IMR-90 (cell line): ENCODE data around the gene TTC9. TPM values are rescaled to one million over a fixed set of nuclear protein-coding genes. Genes with fewer than 3 reads are reported as not detected.

ENCODE experiments used
- ATAC-seq: fragments of 200-7000 bp; cut with Tn5 transposase; 2 replicates; pipeline ENCODE4 v1.9.1; 2020; ENCODE audit warnings: low read depth, mild to moderate bottlenecking, moderate library complexity
- BruUV-seq: library from RNA; stranded (reverse); fragments of 400-500 nt; replicated peaks from 2 replicates; lab custom pipeline; 2021; lab: Mats Ljungman, UMichigan
- CTCF ChIA-PET: fragments of 300-600 bp; formaldehyde crosslinking; extraction: SDS; loops from one replicate; lab custom pipeline; 2021; ENCODE audit warnings: antibody characterized with exemption; lab: Yijun Ruan, JAX
- POLR2A ChIA-PET: fragments of 300-600 bp; sonication (Branson Sonifier 250); formaldehyde crosslinking; loops from one replicate; lab custom pipeline; 2022; ENCODE audit warnings: antibody characterized with exemption; ENCODE audit not compliant: unreplicated experiment; lab: Charles Lee
- DNase-seq: peaks from one replicate; pipeline ENCODE4 v3.0.0; 2013
- H2AFZ ChIP-seq: replicated peaks from 2 replicates; pipeline ENCODE3; 2013; ENCODE audit warnings: low read length, mild to moderate bottlenecking; ENCODE audit not compliant: poor library complexity
- H2AK5ac ChIP-seq: 2 replicates; pipeline ENCODE4 v1.6.1; 2013; ENCODE audit warnings: low read depth, low read length, inconsistent platforms
- H2AK9ac ChIP-seq: replicated peaks from 2 replicates; pipeline ENCODE3; 2013; ENCODE audit warnings: mild to moderate bottlenecking, low read depth, low read length, moderate library complexity; ENCODE audit not compliant: poor library complexity
- H2BK120ac ChIP-seq: 2 replicates; pipeline ENCODE4 v1.6.1; 2013; ENCODE audit warnings: low read depth, low read length, inconsistent platforms
- H2BK15ac ChIP-seq: 3 replicates; pipeline ENCODE4 v1.6.1; 2013; ENCODE audit warnings: low read depth, low read length, inconsistent platforms
- H2BK20ac ChIP-seq: 2 replicates; pipeline ENCODE4 v1.6.1; 2013; ENCODE audit warnings: low read depth, mild to moderate bottlenecking, inconsistent platforms, low read length, moderate library complexity
- H2BK5ac ChIP-seq: 2 replicates; pipeline ENCODE4 v1.6.1; 2013; ENCODE audit warnings: mild to moderate bottlenecking, low read depth, low read length, inconsistent platforms; ENCODE audit not compliant: poor library complexity, severe bottlenecking
- H3K14ac ChIP-seq: replicated peaks from 2 replicates; pipeline ENCODE4 v1.6.1; 2013; ENCODE audit warnings: low read depth, low read length, inconsistent platforms
- H3K18ac ChIP-seq: 2 replicates; pipeline ENCODE4 v1.6.1; 2013; ENCODE audit warnings: low read depth, low read length, control low read depth
- H3K23ac ChIP-seq: 2 replicates; pipeline ENCODE4 v1.6.1; 2013; ENCODE audit warnings: low read depth, low read length, inconsistent platforms
- H3K27ac ChIP-seq: 2 replicates; pipeline ENCODE4 v1.5.1; 2013; ENCODE audit warnings: mild to moderate bottlenecking, control low read depth, low read length; ENCODE audit not compliant: insufficient read depth
- H3K27me3 ChIP-seq: 2 replicates; pipeline ENCODE4 v1.6.1; 2013; ENCODE audit warnings: low read length; ENCODE audit not compliant: control insufficient read depth, insufficient read depth
- H3K36me3 ChIP-seq: 2 replicates; pipeline ENCODE4 v1.6.1; 2013; ENCODE audit warnings: low read length, mixed read lengths; ENCODE audit not compliant: control insufficient read depth, insufficient read depth
- H3K4ac ChIP-seq: 2 replicates; pipeline ENCODE4 v1.6.1; 2013; ENCODE audit warnings: low read depth, low read length, inconsistent platforms
- H3K4me1 ChIP-seq: 2 replicates; pipeline ENCODE4 v1.6.1; 2013; ENCODE audit warnings: low read length, mixed read lengths; ENCODE audit not compliant: control insufficient read depth, insufficient read depth
- H3K4me2 ChIP-seq: 2 replicates; pipeline ENCODE4 v1.6.1; 2013; ENCODE audit warnings: low read depth, mild to moderate bottlenecking, control low read depth, low read length, moderate library complexity
- H3K4me3 ChIP-seq: 2 replicates; pipeline ENCODE4 v1.5.1; 2013; ENCODE audit warnings: low read depth, mild to moderate bottlenecking, control low read depth, low read length, moderate library complexity; ENCODE audit not compliant: insufficient read depth
- H3K56ac ChIP-seq: 2 replicates; pipeline ENCODE4 v1.6.1; 2013; ENCODE audit warnings: low read length, inconsistent platforms; ENCODE audit not compliant: insufficient read depth; ENCODE audit errors: extremely low read depth
- H3K79me1 ChIP-seq, 2 experiments: 2 replicates each; pipeline ENCODE4 v1.6.1; 2013; ENCODE audit warnings: low read length in 2 of 2, inconsistent platforms in 1 of 2, low read depth in 1 of 2
- H3K9ac ChIP-seq: 2 replicates; pipeline ENCODE4 v1.6.1; 2013; ENCODE audit warnings: low read depth, low read length, control low read depth
- H3K9me1 ChIP-seq: 2 replicates; pipeline ENCODE4 v1.6.1; 2013; ENCODE audit warnings: low read length, inconsistent platforms; ENCODE audit not compliant: insufficient read depth
- H3K9me3 ChIP-seq: 2 replicates; pipeline ENCODE4 v1.6.1; 2013; ENCODE audit warnings: low read length; ENCODE audit not compliant: control insufficient read depth, insufficient read depth
- H4K20me1 ChIP-seq: 2 replicates; pipeline ENCODE4 v1.6.1; 2013; ENCODE audit warnings: low read length, inconsistent platforms; ENCODE audit not compliant: insufficient read depth
- H4K5ac ChIP-seq: 2 replicates; pipeline ENCODE4 v1.6.1; 2013; ENCODE audit warnings: mild to moderate bottlenecking, low read depth, low read length, control low read depth
- H4K8ac ChIP-seq, 2 experiments: 2 replicates each; pipeline ENCODE4 v1.6.1; 2013; ENCODE audit warnings: low read depth in 2 of 2, low read length in 2 of 2, control low read depth in 1 of 2, inconsistent platforms in 1 of 2
- H4K91ac ChIP-seq: 2 replicates; pipeline ENCODE4 v1.6.1; 2013; ENCODE audit warnings: low read depth, low read length, inconsistent platforms; ENCODE audit not compliant: insufficient read depth
- BHLHE40 ChIP-seq: fragments of 150-350 bp; IDR thresholded peaks from 2 replicates; pipeline ENCODE4 v1.6.1; 2016; ENCODE audit warnings: mild to moderate bottlenecking, low read depth, low read length
- CEBPB ChIP-seq: IDR thresholded peaks from 2 replicates; pipeline ENCODE4 v1.6.1; 2012; ENCODE audit warnings: low read depth, low read length, improper control_type of control experiment
- CHD1 ChIP-seq: IDR thresholded peaks from 2 replicates; pipeline ENCODE4 v1.6.1; 2012; ENCODE audit warnings: low read depth, low read length, improper control_type of control experiment
- CTCF ChIP-seq: conservative IDR thresholded peaks from 2 replicates; pipeline ENCODE4 v1.5.1; 2012; ENCODE audit warnings: mild to moderate bottlenecking, low read depth, low read length, improper control_type of control experiment
- ELK1 ChIP-seq: fragments of 150-350 bp; IDR thresholded peaks from 2 replicates; pipeline ENCODE4 v1.6.1; 2016; ENCODE audit warnings: low read depth, mild to moderate bottlenecking, low read length, moderate library complexity, borderline replicate concordance
- FOS ChIP-seq: fragments of 150-350 bp; IDR thresholded peaks from 2 replicates; pipeline ENCODE4 v1.6.1; 2016; ENCODE audit warnings: low read depth, low read length
- MAFK ChIP-seq: IDR thresholded peaks from 2 replicates; pipeline ENCODE4 v1.6.1; 2012; ENCODE audit warnings: low read depth, low read length, improper control_type of control experiment
- MAZ ChIP-seq: IDR thresholded peaks from 2 replicates; pipeline ENCODE4 v1.6.1; 2012; ENCODE audit warnings: low read depth, mild to moderate bottlenecking, low read length, improper control_type of control experiment, moderate library complexity, borderline replicate concordance
- MXI1 ChIP-seq: IDR thresholded peaks from 2 replicates; pipeline ENCODE4 v1.6.1; 2012; ENCODE audit warnings: low read depth, mild to moderate bottlenecking, low read length, moderate library complexity, borderline replicate concordance
- NFE2L2 ChIP-seq: fragments of 150-350 bp; IDR thresholded peaks from 2 replicates; pipeline ENCODE4 v1.6.1; 2016; ENCODE audit warnings: low read depth, mild to moderate bottlenecking, low read length
- RAD21 ChIP-seq: IDR thresholded peaks from 2 replicates; pipeline ENCODE4 v1.6.1; 2012; ENCODE audit warnings: low read length, improper control_type of control experiment
- RCOR1 ChIP-seq: IDR thresholded peaks from 2 replicates; pipeline ENCODE4 v1.6.1; 2012; ENCODE audit warnings: mild to moderate bottlenecking, low read length, improper control_type of control experiment; ENCODE audit not compliant: insufficient replicate concordance
- SMC3 ChIP-seq: fragments of 150-350 bp; IDR thresholded peaks from 2 replicates; pipeline ENCODE4 v1.6.1; 2016; ENCODE audit warnings: low read depth, mild to moderate bottlenecking, antibody characterized with exemption, low read length, moderate library complexity
- USF2 ChIP-seq: fragments of 150-350 bp; IDR thresholded peaks from 2 replicates; pipeline ENCODE4 v1.6.1; 2017; ENCODE audit warnings: mild to moderate bottlenecking, antibody characterized with exemption, low read length, low read depth
- WGBS, 2 experiments: methylation state at CpG; one replicate each; pipeline versions ENCODE4 v1.1.5 to v1.1.7; 2013; ENCODE audit warnings: missing lambda C conversion rate in 2 of 2; ENCODE audit not compliant: insufficient read length in 1 of 2; ENCODE audit errors: extremely low coverage in 2 of 2; 5-methylcytosine and 5-hydroxymethylcytosine counted together
- dilution Hi-C: fragments of 300-500 bp; cut with HindIII; formaldehyde crosslinking; loops from one replicate; pipeline ENCODE4 v1.14.3; 2018; ENCODE audit warnings: low sequenced_read_pairs; ENCODE audit not compliant: unreplicated experiment
- in situ Hi-C: fragments of 300-500 bp; cut with MboI; formaldehyde crosslinking; loops from 3 replicates; pipeline ENCODE4 v1.14.3; 2019; ENCODE audit warnings: low sequenced_read_pairs, inconsistent platforms, mixed read lengths
- intact Hi-C: fragments of 100-400 bp; cut with micrococcal nuclease; formaldehyde crosslinking; loops from 2 replicates; pipeline ENCODE4 v1.10.0; 2022
- polyA plus RNA-seq, 3 experiments: library from polyadenylated mRNA; depleted of rRNA; stranded (reverse); fragments of >200 nt; gene quantifications; 2 replicates each; pipeline ENCODE4 v1.2.3, GENCODE V29; 2012; ENCODE audit warnings: low replicate concordance in 1 of 3
- total RNA-seq: library from RNA; depleted of rRNA; stranded (reverse); fragments of >200 nt; gene quantifications from 2 replicates; pipeline ENCODE4 v1.2.3, GENCODE V29; 2012

The TTC9 gene
- total and polyA plus RNA-seq, 2 of the 4 experiments (the other 2 are of a cell fraction) = 0.02 TPM; not detected in 1

GRCh38 chr14:70645892-70646291 is 4.2 kb downstream of the TTC9 start:
- no peak overlapping the region for H4K5ac ChIP-seq
- no peak overlapping the region for H3K18ac ChIP-seq
- TF ChIP-seq SMC3 (no peak), RAD21 (no peak), ELK1 (no peak), CTCF (no peak), MAFK (no peak), MAZ (no peak), FOS (no peak), CEBPB (no peak), NFE2L2 (no peak), BHLHE40 (no peak), CHD1 (no peak), RCOR1 (no peak), USF2 (no peak), MXI1 (no peak)
- H3K79me1 ChIP-seq = no peaks in the 10 kb centered on the region
- ChIA-PET POLR2A (no interaction called here), CTCF (no interaction called here)
- no peak overlapping the region for H3K4me3 ChIP-seq
- WGBS, 2 experiments = 57% methylated on average over 1 of the region's 6 CpGs; no CpG with 5 or more reads in 1 of the 2 experiments
- H3K27ac ChIP-seq = no peak overlapping the region
- ATAC-seq (no peak), DNase-seq (no peak)
- H3K9me3 ChIP-seq = no peaks in the 10 kb centered on the region
- H2AFZ ChIP-seq = no peak overlapping the region
- H4K91ac ChIP-seq = no peak overlapping the region
- dilution Hi-C loops (no loop called here), in situ Hi-C loops (no loop called here), intact Hi-C loops (no loop called here)
- H2BK120ac ChIP-seq = no peak overlapping the region
- no peak overlapping the region for H2BK5ac ChIP-seq
- peaks cover 1% of the 10 kb centered on the region; the same call in 1 of the 2 replicates for H3K9me1 ChIP-seq
- H3K4me2 ChIP-seq = no peak overlapping the region
- no peak overlapping the region for H4K8ac ChIP-seq
- H3K14ac ChIP-seq = no peak overlapping the region
- no peaks in the 10 kb centered on the region; the same call in 1 of the 2 replicates for H3K4me1 ChIP-seq
- no peak overlapping the region for H2BK15ac ChIP-seq
- no TSS peak for BruUV-seq
- no peaks in the 10 kb centered on the region; the same call in 1 of the 2 replicates for H4K20me1 ChIP-seq
- no peak overlapping the region for H2AK9ac ChIP-seq
- H3K36me3 ChIP-seq = no peaks in the 10 kb centered on the region
- no peak overlapping the region for H3K23ac ChIP-seq
- H2AK5ac ChIP-seq = no peak overlapping the region
- H3K27me3 ChIP-seq = peaks cover 40% of the 10 kb centered on the region
- no peak overlapping the region for H3K9ac ChIP-seq
- no peak overlapping the region for H3K4ac ChIP-seq
- H2BK20ac ChIP-seq = no peak overlapping the region
- H3K56ac ChIP-seq = no peak overlapping the region
